ENCODE results near the gene MOSPD3.
A peak's percentile ranks its signal among the peaks of the same experiment; 100 is the strongest.

Gene MOSPD3

DNA sequence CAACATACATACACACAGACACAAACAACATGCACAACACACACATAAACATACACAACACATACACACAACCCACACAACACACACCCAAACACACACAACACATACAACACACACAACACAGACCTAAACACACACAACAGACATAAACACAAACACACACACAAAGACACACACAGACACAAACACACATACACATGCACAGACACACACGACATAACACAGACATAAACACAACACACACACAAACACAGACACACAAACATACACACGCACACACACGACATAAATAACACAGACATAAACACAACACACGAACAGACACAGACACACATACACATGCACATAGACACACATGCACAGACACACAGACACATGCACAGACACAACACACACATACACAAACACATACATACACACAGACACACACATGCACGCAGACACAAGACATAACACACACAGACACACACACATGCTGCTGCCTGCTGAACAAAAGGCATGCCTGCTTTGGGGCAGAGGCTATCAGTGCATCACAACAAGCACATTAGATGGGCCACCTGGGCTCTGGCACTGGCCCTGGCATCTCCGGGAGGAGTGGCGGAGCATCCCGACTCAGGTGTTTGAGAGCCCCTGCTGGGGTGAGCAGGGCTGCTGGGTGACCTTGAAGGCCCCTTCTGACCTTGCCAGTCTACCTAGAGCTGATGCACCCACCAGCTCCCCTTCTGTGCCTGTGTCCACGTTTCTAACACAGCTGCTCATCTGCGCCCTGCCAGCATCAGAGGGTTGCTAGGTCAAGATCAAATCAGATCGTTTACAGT, 31.7 kb upstream of the MOSPD3 start:
- H3K79me2 ChIP-seq (ENCODE audit: control insufficient read depth, low read length), result peaks cover 31% of the 10 kb centered on the region
- H3K9me3 ChIP-seq (ENCODE audit: control insufficient read depth, insufficient read depth, low read length), result no peaks in the 10 kb centered on the region
- TF ChIP-seq, protein P1, sequence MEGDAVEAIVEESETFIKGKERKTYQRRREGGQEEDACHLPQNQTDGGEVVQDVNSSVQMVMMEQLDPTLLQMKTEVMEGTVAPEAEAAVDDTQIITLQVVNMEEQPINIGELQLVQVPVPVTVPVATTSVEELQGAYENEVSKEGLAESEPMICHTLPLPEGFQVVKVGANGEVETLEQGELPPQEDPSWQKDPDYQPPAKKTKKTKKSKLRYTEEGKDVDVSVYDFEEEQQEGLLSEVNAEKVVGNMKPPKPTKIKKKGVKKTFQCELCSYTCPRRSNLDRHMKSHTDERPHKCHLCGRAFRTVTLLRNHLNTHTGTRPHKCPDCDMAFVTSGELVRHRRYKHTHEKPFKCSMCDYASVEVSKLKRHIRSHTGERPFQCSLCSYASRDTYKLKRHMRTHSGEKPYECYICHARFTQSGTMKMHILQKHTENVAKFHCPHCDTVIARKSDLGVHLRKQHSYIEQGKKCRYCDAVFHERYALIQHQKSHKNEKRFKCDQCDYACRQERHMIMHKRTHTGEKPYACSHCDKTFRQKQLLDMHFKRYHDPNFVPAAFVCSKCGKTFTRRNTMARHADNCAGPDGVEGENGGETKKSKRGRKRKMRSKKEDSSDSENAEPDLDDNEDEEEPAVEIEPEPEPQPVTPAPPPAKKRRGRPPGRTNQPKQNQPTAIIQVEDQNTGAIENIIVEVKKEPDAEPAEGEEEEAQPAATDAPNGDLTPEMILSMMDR (IDR thresholded peaks at IDR 0.05; ENCODE audit: low read depth, low read length, poor library complexity, severe bottlenecking), result no peak
- no peak for TF ChIP-seq EZH2phosphoT487 (IDR thresholded peaks at IDR 0.05; ENCODE audit: borderline replicate concordance, low read length)
- H3K27ac ChIP-seq (ENCODE audit: low read depth, low read length), result no peak overlapping the region
- peaks cover 29% of the 10 kb centered on the region for H3K4me1 ChIP-seq (ENCODE audit: control insufficient read depth, low read length)
- H3K4me2 ChIP-seq (ENCODE audit: low read length), result no peak overlapping the region
- H3K36me3 ChIP-seq (ENCODE audit: control insufficient read depth, low read length), result peaks cover 77% of the 10 kb centered on the region
- H3K4me3 ChIP-seq (ENCODE audit: low read length), result no peak overlapping the region
- H3F3A ChIP-seq (ENCODE audit: control insufficient read depth, insufficient read depth), result peaks cover 18% of the 10 kb centered on the region
- H3K9me2 ChIP-seq (replicated peaks; ENCODE audit: control insufficient read depth, low read length), result no peaks in the 10 kb centered on the region
- peaks cover 5% of the 10 kb centered on the region; the same call in 1 of the 2 replicates for H4K20me1 ChIP-seq (ENCODE audit: control insufficient read depth, insufficient read depth, low read depth, low read length)
- H3K27me3 ChIP-seq (ENCODE audit: control insufficient read depth, low read length), result no peaks in the 10 kb centered on the region

DNA sequence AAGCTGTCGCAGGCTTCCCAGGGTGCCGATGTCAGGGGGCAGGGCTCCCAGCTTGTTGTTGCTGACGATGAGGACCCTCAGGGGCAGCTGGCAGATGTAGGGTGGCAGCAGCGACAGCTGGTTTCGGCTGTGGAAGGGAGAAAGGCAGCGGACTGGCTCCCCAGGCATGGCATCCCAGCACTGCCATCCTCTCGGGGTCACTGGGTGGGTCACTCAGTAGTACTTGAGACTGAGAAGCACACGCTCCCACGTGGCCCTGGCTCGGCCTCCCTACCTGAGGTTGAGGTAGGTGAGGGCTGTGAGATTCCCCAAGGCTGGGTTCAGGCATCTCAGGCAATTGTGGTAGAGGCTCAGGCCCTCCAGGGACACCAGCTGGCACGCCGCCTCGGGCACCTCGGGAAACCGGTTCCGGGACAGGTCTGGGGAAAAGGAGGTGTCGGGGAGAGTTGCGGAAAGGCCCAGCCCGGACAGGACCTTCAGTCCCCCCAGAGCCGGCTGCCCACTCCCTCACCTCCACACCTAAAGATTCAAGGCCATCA, 30.2 kb upstream of the MOSPD3 start:
- Histone ChIP-seq H3K4me3 (ENCODE audit: low read length) (no peak overlapping the region), H3K9me2 (replicated peaks; ENCODE audit: control insufficient read depth, low read length) (no peaks in the 10 kb centered on the region), H3K27ac (ENCODE audit: low read depth, low read length) (no peak overlapping the region), H3K9me3 (ENCODE audit: control insufficient read depth, insufficient read depth, low read length) (no peaks in the 10 kb centered on the region), H3F3A (ENCODE audit: control insufficient read depth, insufficient read depth) (peaks cover 18% of the 10 kb centered on the region), H3K79me2 (ENCODE audit: control insufficient read depth, low read length) (peaks cover 33% of the 10 kb centered on the region), H4K20me1 (ENCODE audit: control insufficient read depth, insufficient read depth, low read depth, low read length) (peaks cover 5% of the 10 kb centered on the region; the same call in 1 of the 2 replicates), H3K27me3 (ENCODE audit: control insufficient read depth, low read length) (no peaks in the 10 kb centered on the region), H3K36me3 (ENCODE audit: control insufficient read depth, low read length) (peaks cover 65% of the 10 kb centered on the region), H3K4me2 (ENCODE audit: low read length) (no peak overlapping the region), H3K4me1 (ENCODE audit: control insufficient read depth, low read length) (peaks cover 34% of the 10 kb centered on the region)
- no peak for TF ChIP-seq EZH2phosphoT487 (IDR thresholded peaks at IDR 0.05; ENCODE audit: borderline replicate concordance, low read length)
- TF ChIP-seq, protein P1 (IDR thresholded peaks at IDR 0.05; ENCODE audit: low read depth, low read length, poor library complexity, severe bottlenecking), result no peak

DNA sequence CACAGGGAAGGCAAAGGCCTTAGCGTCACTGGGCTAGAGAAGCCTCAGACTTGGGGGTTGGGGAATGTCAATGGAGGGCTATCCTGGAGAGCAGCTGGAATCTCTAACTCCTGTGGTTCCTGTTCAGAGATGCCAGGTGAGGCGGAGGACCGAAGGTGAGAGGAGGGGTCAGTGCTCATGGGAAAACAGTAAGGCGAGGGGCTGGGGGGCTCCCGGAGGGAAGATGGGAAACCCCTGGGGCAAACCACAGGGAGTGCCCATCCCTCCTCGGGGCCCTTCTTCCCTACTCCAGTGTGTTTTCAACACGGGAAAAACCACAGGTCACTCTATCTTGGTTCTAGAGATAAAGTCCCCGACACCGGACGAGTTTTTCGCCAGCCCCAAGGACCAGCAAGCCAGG, 29.7 kb upstream of the MOSPD3 start:
- Histone ChIP-seq H3K4me1 (ENCODE audit: control insufficient read depth, low read length) (peaks cover 36% of the 10 kb centered on the region), H3K4me2 (ENCODE audit: low read length) (peak overlapping the region; percentile 87), H3K36me3 (ENCODE audit: control insufficient read depth, low read length) (peaks cover 59% of the 10 kb centered on the region), H3K4me3 (ENCODE audit: low read length) (peak overlapping the region; percentile 78), H3F3A (ENCODE audit: control insufficient read depth, insufficient read depth) (peaks cover 18% of the 10 kb centered on the region), H3K27me3 (ENCODE audit: control insufficient read depth, low read length) (no peaks in the 10 kb centered on the region), H3K9me3 (ENCODE audit: control insufficient read depth, insufficient read depth, low read length) (no peaks in the 10 kb centered on the region), H3K9me2 (replicated peaks; ENCODE audit: control insufficient read depth, low read length) (no peaks in the 10 kb centered on the region), H3K79me2 (ENCODE audit: control insufficient read depth, low read length) (peaks cover 33% of the 10 kb centered on the region), H4K20me1 (ENCODE audit: control insufficient read depth, insufficient read depth, low read depth, low read length) (peaks cover 5% of the 10 kb centered on the region; the same call in 1 of the 2 replicates), H3K27ac (ENCODE audit: low read depth, low read length) (peak overlapping the region; percentile 93)
- TF ChIP-seq, protein P1 (IDR thresholded peaks at IDR 0.05; ENCODE audit: low read depth, low read length, poor library complexity, severe bottlenecking), result no peak
- no peak for TF ChIP-seq EZH2phosphoT487 (IDR thresholded peaks at IDR 0.05; ENCODE audit: borderline replicate concordance, low read length)
